Erythroblast (primary cell): ENCODE results near the gene AFG3L2.
A peak's percentile ranks its signal among the peaks of the same experiment; 100 is the strongest.

Experiments
- DNase-seq, 2 experiments: peaks; one replicate each; lab custom pipeline; 2025; lab: John Stamatoyannopoulos, UW
- GATA1 ChIP-seq: IDR thresholded peaks from 2 replicates; pipeline ENCODE4 v1.6.1; 2011; ENCODE audit warnings: low read depth, mild to moderate bottlenecking, control low read depth, low read length, moderate library complexity
- POLR2A ChIP-seq: IDR thresholded peaks from 2 replicates; pipeline ENCODE4 v1.6.1; 2011; ENCODE audit warnings: mild to moderate bottlenecking, low read length

The AFG3L2 gene

DNA sequence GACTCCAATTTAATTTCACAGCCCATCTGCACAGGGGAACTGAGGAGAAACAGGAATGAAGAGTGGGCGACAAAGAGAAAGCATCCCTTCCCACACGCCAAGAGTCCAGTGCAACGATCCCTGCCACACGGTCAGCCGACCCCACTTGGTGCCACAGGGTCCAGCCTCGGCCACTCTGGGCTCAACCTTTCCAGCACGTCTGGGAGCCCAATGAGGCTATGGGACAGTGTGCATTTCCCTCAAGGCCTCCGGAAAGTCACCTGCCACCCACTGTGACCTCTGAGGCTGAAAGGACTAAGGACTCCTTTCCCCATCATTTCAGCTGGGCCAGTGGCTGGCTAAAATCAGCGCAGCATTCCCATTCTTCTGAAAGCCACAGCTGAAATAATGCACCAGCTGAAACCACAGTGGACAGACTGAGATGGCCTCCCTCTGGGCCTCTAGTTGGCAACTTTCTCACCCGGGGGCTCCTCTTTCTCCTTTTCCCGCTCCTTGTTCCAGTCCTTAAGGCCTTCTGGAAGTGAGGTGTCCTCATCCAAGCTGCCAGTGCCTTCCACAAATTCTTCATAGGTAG is 47.8 kb downstream of the AFG3L2 start:
- no peak for DNase-seq
- no peak for TF ChIP-seq GATA1
- TF ChIP-seq POLR2A, result no peak

DNA sequence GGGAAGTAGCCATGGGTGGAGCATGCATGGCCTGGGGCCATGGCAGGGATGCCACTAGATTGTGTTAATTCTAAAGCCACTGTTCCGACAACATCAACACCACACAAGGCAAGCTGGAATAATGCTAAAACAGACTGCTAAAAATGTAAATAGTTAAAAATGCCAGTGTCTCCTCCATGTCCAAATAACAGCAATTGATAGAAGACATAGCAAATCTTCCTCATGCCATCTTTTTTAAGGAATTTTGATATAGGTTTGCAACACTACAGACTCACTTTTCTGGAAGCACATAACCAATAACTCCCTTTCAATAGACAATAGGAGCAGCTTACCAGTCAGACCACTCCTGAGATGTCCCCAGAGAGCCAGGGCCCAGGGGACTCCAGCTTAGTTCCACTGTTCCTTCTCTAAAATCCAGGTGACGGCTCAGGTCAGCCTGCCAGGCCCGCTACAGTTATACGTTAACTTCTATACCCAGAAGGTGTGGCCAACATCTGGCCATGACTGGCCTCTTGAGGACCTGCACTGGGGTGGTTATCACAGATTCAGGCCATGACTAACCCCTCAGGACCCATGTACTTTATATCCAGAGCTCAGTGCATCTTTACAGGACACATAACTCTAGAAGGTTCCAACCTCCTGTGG is 48.7 kb downstream of the AFG3L2 start:
- TF ChIP-seq GATA1 (no peak), POLR2A (no peak)
- no peak for DNase-seq

DNA sequence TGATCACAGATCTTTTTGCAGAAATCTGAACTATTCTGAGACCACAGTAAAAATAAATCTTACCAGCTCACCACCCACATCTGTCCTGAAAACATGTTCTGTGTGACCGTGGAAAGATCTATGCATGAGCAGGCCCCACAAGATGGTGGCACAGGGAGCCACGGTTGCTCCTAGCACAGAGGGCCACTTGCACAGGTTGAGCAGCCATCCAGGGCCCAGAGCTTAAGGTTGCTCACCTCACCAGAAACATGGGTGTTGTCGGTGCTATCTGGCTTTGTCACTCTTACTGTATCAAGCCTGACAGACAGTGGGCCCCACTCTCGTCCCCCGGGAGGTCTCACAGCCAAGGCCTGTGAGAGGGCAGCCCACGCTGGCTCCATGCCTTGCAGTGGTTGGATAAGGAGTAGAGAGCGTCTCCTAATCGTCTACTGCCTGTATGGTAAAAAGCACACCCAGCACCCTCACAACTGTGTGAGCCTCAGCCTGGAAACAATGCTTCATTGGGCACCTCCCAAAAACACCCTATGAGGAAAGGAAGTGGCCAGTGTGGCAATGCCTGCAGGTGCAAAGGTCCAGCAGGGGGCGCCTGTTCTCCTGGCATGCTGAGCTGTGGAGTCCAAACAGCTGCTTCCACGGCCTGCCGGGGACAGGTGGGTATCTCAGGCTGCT is 49.4 kb downstream of the AFG3L2 start:
- TF ChIP-seq GATA1 (no peak), POLR2A (no peak)
- DNase-seq, result peak; percentile 92 to 94

DNA sequence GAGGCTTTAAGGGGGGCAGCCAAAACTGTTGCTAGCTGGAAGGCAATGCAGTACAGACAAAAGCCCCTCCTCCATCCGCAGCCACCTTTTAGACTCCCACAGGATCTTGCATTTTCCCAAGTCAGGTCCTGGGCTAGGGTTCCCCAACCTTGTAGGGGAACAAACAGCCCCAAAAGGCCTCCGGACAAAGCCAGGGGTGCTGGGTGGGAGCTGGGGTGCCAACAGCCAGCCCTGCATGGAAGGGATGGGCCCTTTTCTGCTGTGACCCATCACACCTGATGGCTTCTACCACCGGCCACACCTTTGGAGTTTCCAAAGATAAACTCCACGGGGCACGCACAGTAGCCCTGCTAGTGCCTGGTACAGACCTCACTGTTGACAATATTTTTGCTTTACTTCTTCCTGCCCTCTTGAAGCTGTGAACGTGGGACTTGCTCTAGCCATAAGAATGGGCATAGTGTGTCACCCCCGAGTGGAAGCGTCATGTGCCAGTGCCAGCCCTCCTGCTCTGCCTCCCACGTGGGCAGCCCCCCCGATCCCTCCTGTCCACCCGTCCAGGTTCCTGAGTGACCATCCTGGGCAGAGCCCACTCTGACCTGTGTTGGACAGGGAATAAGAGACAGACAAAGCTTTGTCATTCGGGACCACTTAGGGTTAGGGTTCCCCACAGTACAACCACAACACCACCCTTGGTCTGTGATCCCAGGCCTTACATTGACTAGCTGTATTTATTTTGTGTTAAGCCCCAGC is 50.1 kb downstream of the AFG3L2 start:
- no peak for DNase-seq
- TF ChIP-seq POLR2A, result no peak
- no peak for TF ChIP-seq GATA1

DNA sequence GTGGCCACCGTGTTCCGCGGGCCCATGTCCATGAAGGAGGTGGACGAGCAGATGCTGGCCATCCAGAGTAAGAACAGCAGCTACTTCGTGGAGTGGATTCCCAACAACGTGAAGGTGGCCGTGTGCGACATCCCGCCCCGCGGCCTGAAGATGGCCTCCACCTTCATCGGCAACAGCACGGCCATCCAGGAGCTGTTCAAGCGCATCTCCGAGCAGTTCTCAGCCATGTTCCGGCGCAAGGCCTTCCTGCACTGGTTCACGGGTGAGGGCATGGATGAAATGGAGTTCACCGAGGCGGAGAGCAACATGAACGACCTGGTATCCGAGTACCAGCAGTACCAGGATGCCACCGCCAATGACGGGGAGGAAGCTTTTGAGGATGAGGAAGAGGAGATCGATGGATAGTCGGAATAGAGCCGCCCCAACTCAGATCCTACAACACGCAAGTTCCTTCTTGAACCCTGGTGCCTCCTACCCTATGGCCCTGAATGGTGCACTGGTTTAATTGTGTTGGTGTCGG is 51.2 kb downstream of the AFG3L2 start:
- DNase-seq, result no peak
- TF ChIP-seq POLR2A (no peak), GATA1 (no peak)

DNA sequence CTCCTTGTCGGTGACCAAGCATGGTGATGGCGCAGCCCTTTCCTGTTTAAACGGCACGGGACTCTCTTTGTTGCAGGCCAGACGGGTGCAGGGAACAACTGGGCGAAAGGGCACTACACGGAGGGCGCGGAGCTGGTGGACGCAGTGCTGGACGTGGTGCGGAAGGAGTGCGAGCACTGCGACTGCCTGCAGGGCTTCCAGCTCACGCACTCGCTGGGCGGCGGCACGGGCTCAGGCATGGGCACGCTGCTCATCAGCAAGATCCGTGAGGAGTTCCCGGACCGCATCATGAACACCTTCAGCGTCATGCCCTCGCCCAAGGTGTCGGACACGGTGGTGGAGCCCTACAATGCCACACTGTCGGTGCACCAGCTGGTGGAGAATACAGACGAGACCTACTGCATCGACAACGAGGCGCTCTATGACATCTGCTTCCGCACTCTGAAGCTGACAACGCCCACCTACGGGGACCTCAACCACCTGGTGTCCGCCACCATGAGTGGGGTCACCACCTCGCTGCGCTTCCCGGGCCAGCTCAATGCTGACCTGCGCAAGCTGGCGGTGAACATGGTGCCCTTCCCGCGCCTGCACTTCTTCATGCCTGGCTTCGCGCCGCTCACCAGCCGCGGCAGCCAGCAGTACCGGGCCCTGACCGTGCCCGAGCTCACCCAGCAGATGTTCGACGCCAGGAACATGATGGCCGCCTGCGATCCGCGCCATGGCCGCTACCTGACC is 51.9 kb downstream of the AFG3L2 start:
- TF ChIP-seq GATA1 (no peak), POLR2A (no peak)
- DNase-seq, result no peak

DNA sequence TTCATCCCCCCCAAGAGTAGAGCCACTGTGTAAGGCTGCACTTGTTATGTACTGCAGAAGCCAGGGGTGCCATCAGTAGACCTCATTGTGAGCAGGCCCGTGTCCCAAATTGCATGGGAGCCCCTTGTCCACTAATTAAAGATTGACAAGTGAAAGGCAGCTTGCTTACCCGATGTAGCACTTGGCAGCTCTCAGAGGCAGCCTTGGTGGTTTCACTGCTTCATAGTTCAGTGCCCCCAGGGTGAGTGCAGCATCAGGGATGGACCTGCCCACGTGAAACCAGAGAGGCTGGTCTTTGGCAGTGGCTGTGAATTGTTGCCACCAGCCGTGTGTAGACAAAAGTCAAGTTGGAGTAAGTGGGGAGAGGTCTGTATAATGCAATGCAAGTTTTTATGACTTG is 55.7 kb downstream of the AFG3L2 start:
- no peak for DNase-seq
- TF ChIP-seq GATA1 (no peak), POLR2A (no peak)

DNA sequence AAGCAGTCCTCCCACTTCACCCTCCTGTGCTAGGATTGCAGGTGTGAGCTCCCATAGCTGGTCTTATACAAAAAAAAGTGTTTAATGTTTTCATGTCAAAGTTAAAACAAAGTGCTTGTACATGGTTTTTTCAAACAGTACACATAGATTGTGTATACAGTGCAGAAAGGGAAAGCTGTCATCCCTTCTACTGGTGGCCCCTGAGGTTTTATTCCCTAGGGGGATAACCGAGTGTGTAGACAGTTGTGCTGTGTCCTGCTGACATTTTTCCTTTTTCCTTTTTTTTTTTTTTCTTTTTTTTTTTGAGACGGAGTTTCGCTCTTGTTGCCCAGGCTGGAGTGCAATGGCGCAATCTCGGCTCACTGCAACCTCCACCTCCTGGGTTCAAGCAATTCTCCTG is 58.2 kb downstream of the AFG3L2 start:
- TF ChIP-seq GATA1 (no peak), POLR2A (no peak)
- no peak for DNase-seq

DNA sequence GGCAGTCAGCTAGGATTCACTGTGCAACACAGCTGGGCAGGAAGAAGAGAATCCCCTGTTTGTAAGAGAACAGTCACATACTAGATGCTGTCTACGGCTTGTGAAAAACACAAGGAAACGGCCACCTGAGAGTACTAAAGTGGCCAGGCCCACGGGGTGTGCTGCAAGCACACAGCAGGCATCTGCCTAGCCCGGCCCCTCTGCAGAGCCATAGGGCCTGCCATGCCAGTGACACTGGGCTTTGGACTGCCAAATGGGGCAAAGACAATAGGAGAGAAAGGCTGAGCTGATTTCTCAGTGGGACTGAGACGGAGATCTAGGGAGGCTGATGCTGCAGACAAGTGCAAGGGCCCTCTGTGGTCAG is 58.7 kb downstream of the AFG3L2 start:
- TF ChIP-seq GATA1 (no peak), POLR2A (no peak)
- DNase-seq, result no peak

DNA sequence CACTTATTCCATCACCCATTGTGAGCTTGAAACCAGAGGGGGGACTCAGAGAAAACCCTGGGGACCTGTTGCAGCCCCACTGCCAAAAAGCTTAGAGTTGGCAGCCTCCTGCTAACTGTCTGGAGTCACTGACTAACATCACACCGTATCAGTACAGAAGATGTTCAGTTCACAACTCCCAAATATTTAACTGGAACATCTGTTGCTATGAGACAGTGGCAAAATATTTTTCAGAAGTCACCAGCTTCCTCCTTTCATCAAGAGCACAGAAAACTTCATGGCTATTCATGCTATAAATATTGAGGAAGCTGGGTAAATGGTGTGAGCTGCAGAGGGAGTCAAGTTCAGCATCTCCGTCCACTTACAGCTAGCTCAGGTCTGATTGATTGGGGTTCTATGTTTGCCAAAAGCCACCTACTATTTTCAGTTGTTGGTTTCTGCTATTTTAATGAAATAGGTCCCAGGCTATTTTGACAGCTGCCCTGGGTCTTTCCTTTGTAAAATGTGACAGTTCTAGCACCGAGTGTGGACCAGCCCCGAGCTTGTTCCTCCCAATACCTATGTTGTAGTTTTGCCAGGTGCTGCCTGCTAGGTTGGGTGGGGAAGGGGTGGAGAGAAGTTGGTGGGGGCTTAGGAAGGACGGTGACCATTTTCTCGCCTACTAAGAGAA is 59.2 kb downstream of the AFG3L2 start:
- DNase-seq, result no peak
- no peak for TF ChIP-seq POLR2A
- TF ChIP-seq GATA1, result no peak

DNA sequence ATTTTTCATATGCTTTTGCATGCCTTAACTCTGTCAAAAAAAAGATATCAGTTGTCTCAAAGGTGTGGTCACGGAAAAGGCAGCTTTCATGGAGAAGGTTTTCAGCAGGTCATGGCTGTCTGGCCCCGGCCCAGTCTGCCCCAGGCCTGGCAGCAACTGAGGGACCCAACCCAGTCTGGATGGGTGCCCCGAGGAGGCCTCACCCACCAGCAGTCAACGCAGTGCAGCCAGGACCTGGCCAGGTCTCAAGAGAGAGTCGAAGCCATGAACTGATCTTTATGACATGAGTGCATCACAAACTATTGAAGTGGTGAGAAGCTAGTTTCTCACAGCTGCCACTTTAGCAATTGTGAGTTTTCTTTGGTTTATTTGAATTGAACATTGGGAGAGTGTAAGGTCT is 61.1 kb downstream of the AFG3L2 start:
- TF ChIP-seq POLR2A, result peak; percentile 48
- TF ChIP-seq GATA1, result no peak
- peak; percentile 93 to 95 for DNase-seq

DNA sequence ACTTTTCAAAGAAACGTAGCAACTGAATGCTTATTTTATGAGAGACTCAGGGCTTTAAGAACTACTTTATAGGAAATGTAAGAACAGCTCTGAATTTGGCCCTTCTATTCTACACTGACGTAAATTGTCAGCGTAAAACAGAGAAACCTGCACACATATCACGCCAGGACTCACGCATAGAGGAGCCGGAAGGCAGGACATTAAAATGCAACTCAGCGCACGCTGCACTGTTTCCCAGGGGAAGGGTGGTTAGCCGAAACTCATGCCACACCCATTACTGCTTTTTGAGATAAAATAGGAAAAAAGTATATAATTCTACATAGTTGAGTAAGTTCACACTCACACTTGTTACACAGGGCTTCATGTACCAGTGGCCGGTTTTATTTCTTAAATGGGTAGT is 61.5 kb downstream of the AFG3L2 start:
- TF ChIP-seq GATA1, result no peak
- TF ChIP-seq POLR2A, result no peak
- DNase-seq, result peak; percentile 85 to 88
